SU-DHL-6 (cell line): ENCODE results near the gene SH3BGRL2.

Experiments
- H2AFZ ChIP-seq: fragments of 200-600 bp; sonication (generic); 2 replicates; pipeline ENCODE4 v1.6.1; 2014; ENCODE audit warnings: low read depth, mild to moderate bottlenecking, moderate library complexity, mixed read lengths, antibody characterized with exemption, low read length; ENCODE audit not compliant: severe bottlenecking
- H3F3A ChIP-seq: fragments of 200-600 bp; shearing (Covaris generic); 2 replicates; pipeline ENCODE4 v1.6.0; 2016; ENCODE audit warnings: antibody characterized with exemption, mild to moderate bottlenecking; ENCODE audit not compliant: insufficient read depth
- H3K27ac ChIP-seq: fragments of 200-600 bp; sonication (generic); 2 replicates; pipeline ENCODE4 v1.5.1; 2016; ENCODE audit warnings: low read depth, mild to moderate bottlenecking, low read length, moderate library complexity, mixed read lengths
- H3K27me3 ChIP-seq: fragments of 200-600 bp; sonication (generic), shearing (Covaris generic); 2 replicates; pipeline ENCODE4 v1.6.0; 2014; ENCODE audit warnings: mild to moderate bottlenecking, low read length
- H3K36me3 ChIP-seq: fragments of 200-600 bp; sonication (generic); 2 replicates; pipeline ENCODE4 v1.6.1; 2014; ENCODE audit warnings: mild to moderate bottlenecking, low read length, mixed read lengths
- H3K4me2 ChIP-seq: fragments of 300-600, 200-600 bp; shearing (Covaris generic), sonication (generic); 2 replicates; pipeline ENCODE4 v1.6.0; 2014; ENCODE audit warnings: low read length, low read depth, mild to moderate bottlenecking; ENCODE audit not compliant: poor library complexity, severe bottlenecking
- H3K4me3 ChIP-seq: fragments of 200-600 bp; sonication (generic); 2 replicates; pipeline ENCODE4 v1.5.1; 2014; ENCODE audit warnings: antibody characterized with exemption, low read length, mild to moderate bottlenecking, mixed read lengths; ENCODE audit not compliant: insufficient read depth, poor library complexity, severe bottlenecking
- H3K79me2 ChIP-seq: fragments of 200-600 bp; sonication (generic); 2 replicates; pipeline ENCODE4 v1.6.1; 2014; ENCODE audit warnings: mild to moderate bottlenecking, low read length, moderate library complexity; ENCODE audit not compliant: insufficient read depth
- H3K9ac ChIP-seq: fragments of 200-600 bp; sonication (generic); 2 replicates; pipeline ENCODE4 v1.7.0; 2014; ENCODE audit warnings: mild to moderate bottlenecking, low read length
- H3K9me2 ChIP-seq: fragments of 200-600 bp; sonication (generic); replicated peaks from 2 replicates; pipeline ENCODE4 v1.6.1; 2014; ENCODE audit warnings: low read length; ENCODE audit not compliant: insufficient read depth
- H3K9me3 ChIP-seq: fragments of 200-600 bp; sonication (generic); 2 replicates; pipeline ENCODE4 v1.6.1; 2014; ENCODE audit warnings: low read length, mixed read lengths; ENCODE audit not compliant: insufficient read depth
- H4K20me1 ChIP-seq: fragments of 200-600 bp; sonication (generic); 2 replicates; pipeline ENCODE4 v1.6.1; 2014; ENCODE audit warnings: low read depth, mild to moderate bottlenecking, antibody characterized with exemption, low read length, moderate library complexity, mixed read lengths
- EZH2phosphoT487 ChIP-seq: fragments of 200-600 bp; sonication (generic), shearing (Covaris generic); conservative IDR thresholded peaks from 2 replicates; pipeline ENCODE4 v1.6.1; 2018; ENCODE audit warnings: mild to moderate bottlenecking, antibody characterized with exemption, low read length, moderate library complexity, mixed read lengths
- TF ChIP-seq, protein P1 (sequence below): fragments of 200-600 bp; sonication (generic); IDR thresholded peaks from one replicate; pipeline ENCODE4 v1.5.1; 2017; ENCODE audit warnings: antibody characterized with exemption, mild to moderate bottlenecking, low read length, moderate library complexity; ENCODE audit not compliant: insufficient read depth, poor library complexity, severe bottlenecking

SH3BGRL2 gene

DNA sequence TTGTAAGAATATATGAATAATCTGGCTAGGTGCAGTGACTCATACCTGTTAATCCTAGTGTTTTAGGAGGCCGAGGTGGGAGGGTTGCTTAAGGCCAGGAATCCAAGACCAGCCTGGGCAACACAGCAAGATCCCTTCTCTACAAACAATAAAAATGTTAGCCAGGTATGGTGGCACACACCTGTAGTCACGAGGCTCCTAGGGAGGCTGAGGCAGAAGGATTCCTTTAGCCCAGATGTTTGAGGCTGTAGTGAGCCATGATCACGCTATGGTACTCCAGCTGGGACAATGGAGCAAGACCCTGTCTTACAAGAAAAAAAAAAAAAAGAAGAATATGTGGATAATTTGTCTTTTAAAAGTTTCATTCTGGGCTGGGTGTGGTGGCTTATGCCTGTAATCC, 75.4 kb downstream of the SH3BGRL2 start:
- no peaks in the 10 kb centered on the region for H3K9me2 ChIP-seq
- TF ChIP-seq EZH2phosphoT487 = no peak
- TF ChIP-seq, protein P1, sequence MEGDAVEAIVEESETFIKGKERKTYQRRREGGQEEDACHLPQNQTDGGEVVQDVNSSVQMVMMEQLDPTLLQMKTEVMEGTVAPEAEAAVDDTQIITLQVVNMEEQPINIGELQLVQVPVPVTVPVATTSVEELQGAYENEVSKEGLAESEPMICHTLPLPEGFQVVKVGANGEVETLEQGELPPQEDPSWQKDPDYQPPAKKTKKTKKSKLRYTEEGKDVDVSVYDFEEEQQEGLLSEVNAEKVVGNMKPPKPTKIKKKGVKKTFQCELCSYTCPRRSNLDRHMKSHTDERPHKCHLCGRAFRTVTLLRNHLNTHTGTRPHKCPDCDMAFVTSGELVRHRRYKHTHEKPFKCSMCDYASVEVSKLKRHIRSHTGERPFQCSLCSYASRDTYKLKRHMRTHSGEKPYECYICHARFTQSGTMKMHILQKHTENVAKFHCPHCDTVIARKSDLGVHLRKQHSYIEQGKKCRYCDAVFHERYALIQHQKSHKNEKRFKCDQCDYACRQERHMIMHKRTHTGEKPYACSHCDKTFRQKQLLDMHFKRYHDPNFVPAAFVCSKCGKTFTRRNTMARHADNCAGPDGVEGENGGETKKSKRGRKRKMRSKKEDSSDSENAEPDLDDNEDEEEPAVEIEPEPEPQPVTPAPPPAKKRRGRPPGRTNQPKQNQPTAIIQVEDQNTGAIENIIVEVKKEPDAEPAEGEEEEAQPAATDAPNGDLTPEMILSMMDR = no peak
- H3K9ac ChIP-seq = no peak overlapping the region
- no peaks in the 10 kb centered on the region for H3F3A ChIP-seq
- H4K20me1 ChIP-seq = no peaks in the 10 kb centered on the region
- H3K27ac ChIP-seq = no peak overlapping the region
- H3K27me3 ChIP-seq = 0 out of 2 replicates have a peak, but pooled peaks cover 3% of the 10 kb centered on the region
- no peaks in the 10 kb centered on the region for H3K9me3 ChIP-seq
- no peak overlapping the region for H3K4me3 ChIP-seq
- H3K4me2 ChIP-seq = no peak overlapping the region
- H3K36me3 ChIP-seq = no peaks in the 10 kb centered on the region
- H3K79me2 ChIP-seq = no peaks in the 10 kb centered on the region
- no peak overlapping the region for H2AFZ ChIP-seq

DNA sequence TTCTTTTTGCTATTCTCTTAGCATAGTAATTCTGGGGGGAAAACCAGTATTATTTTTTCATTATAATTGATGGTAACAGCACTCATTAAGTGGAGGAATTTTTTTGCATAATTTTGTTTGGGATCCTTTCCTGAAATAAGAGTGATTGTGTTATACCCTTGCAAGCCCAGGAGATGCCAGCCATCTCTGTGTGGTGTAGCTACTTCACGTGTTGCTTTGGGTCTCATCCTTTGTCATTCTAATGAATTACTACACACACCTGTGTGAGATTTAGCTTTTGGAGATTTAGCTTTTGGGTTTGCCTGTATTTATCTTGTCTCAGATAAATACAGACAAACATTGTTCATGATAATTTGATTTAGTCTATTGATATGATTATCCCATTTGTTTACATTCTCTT, 76.5 kb downstream of the SH3BGRL2 start:
- Histone ChIP-seq H4K20me1 (no peaks in the 10 kb centered on the region), H3K36me3 (no peaks in the 10 kb centered on the region), H3K27me3 (no peaks in the 10 kb centered on the region), H3K4me3 (no peak overlapping the region), H3K4me2 (no peak overlapping the region), H3K27ac (no peak overlapping the region), H3K9me3 (no peaks in the 10 kb centered on the region), H3K9ac (no peak overlapping the region), H3K79me2 (no peaks in the 10 kb centered on the region), H3F3A (no peaks in the 10 kb centered on the region), H2AFZ (no peak overlapping the region), H3K9me2 (no peaks in the 10 kb centered on the region)
- TF ChIP-seq EZH2phosphoT487 = no peak
- TF ChIP-seq, protein P1 = no peak

DNA sequence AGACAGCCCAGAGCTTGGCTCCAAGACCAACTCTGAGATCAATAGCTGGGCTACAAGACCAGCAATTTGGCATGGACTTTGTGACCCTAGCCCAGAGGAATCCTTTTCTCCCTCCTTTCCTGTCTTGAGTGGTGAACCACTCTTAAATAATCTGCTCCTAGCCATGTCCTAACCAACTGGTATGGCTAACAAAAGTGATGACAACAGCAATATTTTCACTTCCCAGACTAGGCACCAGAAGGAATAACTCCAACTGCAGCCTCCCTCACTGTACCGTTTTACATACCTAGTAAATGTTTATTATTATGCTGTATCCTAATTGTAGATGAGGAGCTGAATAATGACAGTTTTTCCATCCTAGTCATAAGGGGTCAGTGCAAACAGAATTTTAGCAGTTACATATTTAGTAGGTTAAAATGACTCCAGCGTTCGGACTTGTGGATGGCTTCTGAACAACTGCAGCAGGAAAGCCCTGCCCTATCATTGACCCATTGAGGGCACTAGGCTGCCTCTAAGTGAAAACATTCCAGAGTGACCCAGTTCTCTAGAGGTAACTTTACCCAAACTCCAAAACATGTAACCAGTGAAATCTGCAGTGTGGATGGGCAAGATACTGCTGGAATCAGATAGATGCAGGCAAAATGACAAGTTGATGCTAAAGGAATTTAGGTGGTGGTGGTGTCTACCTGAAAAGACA, 77.1 kb downstream of the SH3BGRL2 start:
- H3K4me3 ChIP-seq = no peak overlapping the region
- no peaks in the 10 kb centered on the region for H3F3A ChIP-seq
- H3K27me3 ChIP-seq = no peaks in the 10 kb centered on the region
- H3K9ac ChIP-seq = no peak overlapping the region
- no peak overlapping the region for H2AFZ ChIP-seq
- H4K20me1 ChIP-seq = no peaks in the 10 kb centered on the region
- H3K9me2 ChIP-seq = no peaks in the 10 kb centered on the region
- H3K9me3 ChIP-seq = no peaks in the 10 kb centered on the region
- no peak overlapping the region for H3K4me2 ChIP-seq
- H3K36me3 ChIP-seq = no peaks in the 10 kb centered on the region
- H3K27ac ChIP-seq = no peak overlapping the region
- no peaks in the 10 kb centered on the region for H3K79me2 ChIP-seq
- no peak for TF ChIP-seq EZH2phosphoT487
- TF ChIP-seq, protein P1 = no peak
